ENCODE measurements around the gene CASZ1.

CASZ1 gene

DNA sequence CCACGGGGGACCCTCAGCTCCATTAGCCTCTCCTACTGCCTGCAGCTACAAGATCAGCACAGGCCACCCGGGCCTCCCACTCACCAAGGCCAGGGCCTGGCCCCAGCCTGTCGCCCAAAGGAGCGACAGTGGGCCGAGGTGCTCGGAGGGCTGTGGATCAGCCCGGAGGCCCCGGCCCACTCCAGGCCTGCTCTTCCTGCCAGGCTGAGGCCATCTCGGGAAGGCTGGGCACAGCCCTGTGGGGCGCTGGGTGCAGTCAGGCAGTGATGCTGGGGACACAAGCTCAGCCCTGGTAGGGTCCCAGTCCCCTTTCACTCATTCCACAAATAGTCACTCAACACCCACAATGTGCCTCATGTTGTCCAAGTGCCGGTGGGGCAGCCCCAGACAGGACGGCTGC lies 58.8 kb downstream of the CASZ1 start:
- TF ChIP-seq, protein P1, sequence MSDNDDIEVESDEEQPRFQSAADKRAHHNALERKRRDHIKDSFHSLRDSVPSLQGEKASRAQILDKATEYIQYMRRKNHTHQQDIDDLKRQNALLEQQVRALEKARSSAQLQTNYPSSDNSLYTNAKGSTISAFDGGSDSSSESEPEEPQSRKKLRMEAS (IDR thresholded peaks at IDR 0.05): no peak
- TF ChIP-seq TAF1 (IDR thresholded peaks at IDR 0.05; ENCODE audit: low read depth) (no peak), TCF12 (IDR thresholded peaks at IDR 0.05; ENCODE audit: low read depth) (no peak), YY1 (IDR thresholded peaks at IDR 0.05; ENCODE audit: low read depth) (no peak), TEAD4 (IDR thresholded peaks at IDR 0.05) (no peak), RAD21 (IDR thresholded peaks at IDR 0.05; ENCODE audit: low read depth) (no peak), CREB1 (IDR thresholded peaks at IDR 0.05; ENCODE audit: low read depth) (no peak), NFIC (IDR thresholded peaks at IDR 0.05) (no peak), ZBTB7A (IDR thresholded peaks at IDR 0.05; ENCODE audit: low read depth) (no peak)

DNA sequence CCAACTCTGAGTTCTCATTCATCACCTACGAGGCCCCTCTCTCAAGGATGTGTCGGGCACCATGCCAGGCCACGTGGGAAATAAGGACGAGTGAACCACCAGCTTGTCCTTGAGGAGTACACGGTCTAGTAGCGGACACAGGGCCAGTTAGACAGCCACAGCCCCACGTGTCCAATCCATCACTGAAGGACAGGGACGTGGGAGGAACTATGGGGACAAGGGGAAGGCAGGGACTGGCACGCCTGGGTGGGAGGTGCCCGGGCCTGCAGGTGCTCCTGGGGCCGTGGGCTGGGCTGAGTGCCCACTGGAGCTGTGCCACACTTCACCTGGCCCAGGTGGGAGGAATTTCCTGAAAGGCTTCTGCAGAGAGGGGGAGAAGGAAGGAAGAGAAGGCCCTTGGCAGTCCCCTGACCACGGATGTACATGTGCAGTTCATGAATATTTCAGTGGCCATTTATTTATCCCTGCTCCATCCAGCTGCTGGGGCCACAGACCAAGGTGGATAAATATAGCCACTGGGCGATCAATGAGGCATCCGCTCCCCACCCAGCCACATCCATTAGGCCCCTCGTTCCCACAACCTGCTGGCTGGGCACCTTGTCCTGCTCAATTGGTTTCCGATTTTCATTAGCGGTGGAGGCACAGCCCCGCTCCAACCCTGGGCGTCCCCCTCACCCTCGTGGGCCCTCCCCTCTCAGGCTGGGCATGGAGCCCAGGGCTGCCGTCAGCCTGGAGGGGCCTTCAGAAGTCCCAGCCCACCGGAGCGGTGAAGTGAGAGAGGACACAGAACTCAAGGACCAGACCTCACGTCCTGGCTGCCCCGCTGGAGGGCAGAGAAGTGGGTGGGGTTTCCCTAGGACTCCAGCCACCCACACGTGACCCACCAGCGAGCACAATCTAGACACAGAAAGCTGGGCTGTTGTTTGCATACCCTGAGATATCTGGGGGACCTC lies 59.5 kb downstream of the CASZ1 start:
- TF ChIP-seq NFIC (IDR thresholded peaks at IDR 0.05) (0 out of 2 replicates have a peak, but pooled peaks have one; percentile 33), FOXM1 (IDR thresholded peaks at IDR 0.05; ENCODE audit: borderline replicate concordance, low read depth) (no peak), YY1 (IDR thresholded peaks at IDR 0.05; ENCODE audit: low read depth) (no peak), TAF1 (IDR thresholded peaks at IDR 0.05; ENCODE audit: low read depth) (no peak), REST (IDR thresholded peaks at IDR 0.05; ENCODE audit: low read depth) (no peak), USF1 (IDR thresholded peaks at IDR 0.05) (0 out of 2 replicates have a peak, but pooled peaks have one; percentile 29)
- TF ChIP-seq, protein P1 (IDR thresholded peaks at IDR 0.05): no peak

DNA sequence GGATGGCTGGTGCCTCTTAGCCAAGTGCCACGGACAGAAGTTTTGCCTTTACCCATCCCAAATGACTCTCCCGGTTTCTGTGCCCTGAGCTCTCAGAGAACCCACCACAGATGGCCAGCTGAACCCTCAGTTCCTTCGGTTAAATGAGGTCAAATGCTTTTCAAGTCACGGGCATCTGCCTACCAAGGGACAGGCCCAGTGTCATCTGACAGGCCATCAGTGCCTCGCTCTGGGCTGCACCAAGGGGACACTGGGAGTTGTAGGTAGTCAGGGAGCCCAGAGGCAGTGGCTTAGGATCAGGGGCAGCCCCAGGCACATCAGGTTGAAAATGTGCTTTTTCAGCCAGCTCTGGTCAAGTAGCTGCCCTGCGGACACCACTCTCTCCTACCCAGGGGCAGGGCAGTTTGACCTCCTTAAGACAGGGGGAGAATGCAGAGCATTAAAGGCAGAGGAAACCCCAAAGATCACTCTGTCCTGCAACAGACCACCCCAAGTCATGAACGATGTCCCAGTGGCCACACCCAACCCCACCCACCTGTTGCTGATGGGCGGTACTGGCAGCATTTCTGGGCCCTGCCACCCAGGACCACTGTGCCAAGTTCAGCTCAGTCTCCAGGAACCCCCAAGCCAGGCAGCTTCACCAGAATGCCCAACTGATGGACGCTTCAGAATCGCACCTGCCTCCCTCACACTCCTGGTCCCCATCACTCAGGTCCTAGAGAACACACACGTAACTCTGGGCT lies 60.7 kb downstream of the CASZ1 start:
- TF ChIP-seq EGR1 (IDR thresholded peaks at IDR 0.05) (no peak), YY1 (IDR thresholded peaks at IDR 0.05; ENCODE audit: low read depth) (no peak), EP300 (IDR thresholded peaks at IDR 0.05; ENCODE audit: borderline replicate concordance) (no peak)

DNA sequence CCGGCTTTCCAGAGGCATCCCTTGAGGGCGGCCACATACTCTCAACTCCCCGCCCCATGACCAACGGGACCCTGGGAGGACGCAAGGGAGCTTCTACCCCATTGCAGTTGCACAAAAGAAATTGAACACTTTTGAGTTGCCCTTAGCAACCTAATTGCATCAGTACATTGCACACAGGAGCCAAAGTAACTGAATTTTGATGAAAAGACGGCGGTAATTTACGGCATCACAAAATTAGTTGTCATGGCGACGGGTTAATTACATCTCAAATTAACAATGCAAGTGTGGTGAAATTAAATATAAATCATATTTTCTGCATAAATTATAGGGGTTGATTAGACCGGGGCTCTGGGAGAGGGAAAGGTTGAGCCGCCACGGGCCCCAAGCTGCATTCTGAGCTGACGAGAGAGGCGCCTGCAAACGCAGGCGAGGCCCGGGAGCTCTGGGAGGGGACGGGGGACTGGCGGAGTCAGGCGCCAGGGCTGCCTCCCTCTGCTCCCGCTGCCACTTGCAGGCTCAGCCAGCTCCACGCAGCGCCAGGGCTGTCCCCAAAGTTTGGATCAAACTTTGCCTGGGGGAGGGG lies 61.4 kb downstream of the CASZ1 start:
- TF ChIP-seq TAF1 (IDR thresholded peaks at IDR 0.05; ENCODE audit: low read depth) (no peak), USF1 (IDR thresholded peaks at IDR 0.05) (no peak), YY1 (IDR thresholded peaks at IDR 0.05; ENCODE audit: low read depth) (no peak), ZBTB7A (IDR thresholded peaks at IDR 0.05; ENCODE audit: low read depth) (no peak), EGR1 (IDR thresholded peaks at IDR 0.05) (no peak), RAD21 (IDR thresholded peaks at IDR 0.05; ENCODE audit: low read depth) (no peak), FOXM1 (IDR thresholded peaks at IDR 0.05; ENCODE audit: borderline replicate concordance, low read depth) (no peak), REST (IDR thresholded peaks at IDR 0.05; ENCODE audit: low read depth) (no peak), CREB1 (IDR thresholded peaks at IDR 0.05; ENCODE audit: low read depth) (no peak), EP300 (IDR thresholded peaks at IDR 0.05; ENCODE audit: borderline replicate concordance) (no peak), CEBPB (IDR thresholded peaks at IDR 0.05) (no peak), TEAD4 (IDR thresholded peaks at IDR 0.05) (no peak), TCF12 (IDR thresholded peaks at IDR 0.05; ENCODE audit: low read depth) (no peak), NFIC (IDR thresholded peaks at IDR 0.05) (no peak)
- TF ChIP-seq, protein P1 (IDR thresholded peaks at IDR 0.05): no peak

- TF ChIP-seq NFIC (IDR thresholded peaks at IDR 0.05) (no peak), ZBTB7A (IDR thresholded peaks at IDR 0.05; ENCODE audit: low read depth) (no peak), TAF1 (IDR thresholded peaks at IDR 0.05; ENCODE audit: low read depth) (no peak), TCF12 (IDR thresholded peaks at IDR 0.05; ENCODE audit: low read depth) (no peak), USF1 (IDR thresholded peaks at IDR 0.05) (no peak), FOXM1 (IDR thresholded peaks at IDR 0.05; ENCODE audit: borderline replicate concordance, low read depth) (no peak), TEAD4 (IDR thresholded peaks at IDR 0.05) (no peak), REST (IDR thresholded peaks at IDR 0.05; ENCODE audit: low read depth) (no peak), YY1 (IDR thresholded peaks at IDR 0.05; ENCODE audit: low read depth) (no peak), CREB1 (IDR thresholded peaks at IDR 0.05; ENCODE audit: low read depth) (no peak), CEBPB (IDR thresholded peaks at IDR 0.05) (no peak), RAD21 (IDR thresholded peaks at IDR 0.05; ENCODE audit: low read depth) (no peak), EGR1 (IDR thresholded peaks at IDR 0.05) (no peak), EP300 (IDR thresholded peaks at IDR 0.05; ENCODE audit: borderline replicate concordance) (no peak)
- TF ChIP-seq, protein P1 (IDR thresholded peaks at IDR 0.05): no peak
Measured at GRCh38 chr1:10734375-10734774, 62.1 kb downstream of the CASZ1 start.

All from Ishikawa (cell line).